Kidney epithelial cell (primary cell): ENCODE results near the gene MAN1C1. TPM values are rescaled to one million over a fixed set of nuclear protein-coding genes. Genes with fewer than 3 reads are reported as not detected.

Source experiments
- DNase-seq: peaks from one replicate; pipeline ENCODE4 v3.0.0-alpha.2; 2010; ENCODE audit warnings: low read depth
- H3K27me3 ChIP-seq: 2 replicates; pipeline ENCODE4 v1.6.0; 2011; ENCODE audit warnings: low read length; ENCODE audit not compliant: control insufficient read depth, insufficient read depth
- H3K36me3 ChIP-seq: 2 replicates; pipeline ENCODE4 v1.5.1; 2011; ENCODE audit warnings: low read length; ENCODE audit not compliant: control insufficient read depth, insufficient read depth
- H3K4me3 ChIP-seq: 2 replicates; pipeline ENCODE4 v1.5.1; 2011; ENCODE audit warnings: low read depth, mild to moderate bottlenecking, control low read depth, low read length
- total RNA-seq: library from RNA; depleted of rRNA; stranded (reverse); fragments of >200 nt; gene quantifications from 2 replicates; pipeline ENCODE4 v1.2.3, GENCODE V29; 2015
- TF ChIP-seq, protein P1 (sequence below): IDR thresholded peaks from 2 replicates; pipeline ENCODE4 v1.5.1; 2011; ENCODE audit warnings: mild to moderate bottlenecking, moderate library complexity, low read length, control low read depth, inconsistent platforms; ENCODE audit not compliant: insufficient read depth, poor library complexity, severe bottlenecking

Gene MAN1C1
- total RNA-seq, 1 donor from 2014 or later: 1.4 TPM

DNA sequence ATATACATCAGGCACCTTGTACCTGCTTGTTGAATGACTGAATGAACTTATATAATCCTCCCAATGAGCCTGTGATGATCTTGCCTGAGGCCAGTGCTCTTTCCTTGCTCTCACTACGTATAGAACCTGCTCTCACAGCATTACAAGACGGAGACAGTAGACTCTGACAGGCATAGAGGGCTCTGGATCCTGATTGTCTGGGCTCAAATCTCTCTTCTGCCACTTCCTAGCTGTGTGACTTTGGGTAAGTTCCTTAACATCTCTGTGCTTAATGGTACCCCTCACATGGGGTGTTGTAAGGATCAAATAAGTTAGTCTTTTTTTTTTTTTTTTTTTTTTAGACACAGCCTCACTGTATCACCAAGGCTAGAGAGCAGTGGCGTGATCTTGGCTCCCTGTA is 4.2 kb upstream of the MAN1C1 start:
- Histone ChIP-seq H3K27me3 (peaks cover 43% of the 10 kb centered on the region), H3K36me3 (no peaks in the 10 kb centered on the region), H3K4me3 (no peak overlapping the region)
- no peak for DNase-seq
- TF ChIP-seq, protein P1, sequence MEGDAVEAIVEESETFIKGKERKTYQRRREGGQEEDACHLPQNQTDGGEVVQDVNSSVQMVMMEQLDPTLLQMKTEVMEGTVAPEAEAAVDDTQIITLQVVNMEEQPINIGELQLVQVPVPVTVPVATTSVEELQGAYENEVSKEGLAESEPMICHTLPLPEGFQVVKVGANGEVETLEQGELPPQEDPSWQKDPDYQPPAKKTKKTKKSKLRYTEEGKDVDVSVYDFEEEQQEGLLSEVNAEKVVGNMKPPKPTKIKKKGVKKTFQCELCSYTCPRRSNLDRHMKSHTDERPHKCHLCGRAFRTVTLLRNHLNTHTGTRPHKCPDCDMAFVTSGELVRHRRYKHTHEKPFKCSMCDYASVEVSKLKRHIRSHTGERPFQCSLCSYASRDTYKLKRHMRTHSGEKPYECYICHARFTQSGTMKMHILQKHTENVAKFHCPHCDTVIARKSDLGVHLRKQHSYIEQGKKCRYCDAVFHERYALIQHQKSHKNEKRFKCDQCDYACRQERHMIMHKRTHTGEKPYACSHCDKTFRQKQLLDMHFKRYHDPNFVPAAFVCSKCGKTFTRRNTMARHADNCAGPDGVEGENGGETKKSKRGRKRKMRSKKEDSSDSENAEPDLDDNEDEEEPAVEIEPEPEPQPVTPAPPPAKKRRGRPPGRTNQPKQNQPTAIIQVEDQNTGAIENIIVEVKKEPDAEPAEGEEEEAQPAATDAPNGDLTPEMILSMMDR: no peak

GRCh38 chr1:25613091-25613490 is 3.5 kb upstream of the MAN1C1 start:
- Histone ChIP-seq H3K36me3 (no peaks in the 10 kb centered on the region), H3K27me3 (peaks cover 50% of the 10 kb centered on the region), H3K4me3 (no peak overlapping the region)
- TF ChIP-seq, protein P1: no peak
- DNase-seq: no peak

DNA sequence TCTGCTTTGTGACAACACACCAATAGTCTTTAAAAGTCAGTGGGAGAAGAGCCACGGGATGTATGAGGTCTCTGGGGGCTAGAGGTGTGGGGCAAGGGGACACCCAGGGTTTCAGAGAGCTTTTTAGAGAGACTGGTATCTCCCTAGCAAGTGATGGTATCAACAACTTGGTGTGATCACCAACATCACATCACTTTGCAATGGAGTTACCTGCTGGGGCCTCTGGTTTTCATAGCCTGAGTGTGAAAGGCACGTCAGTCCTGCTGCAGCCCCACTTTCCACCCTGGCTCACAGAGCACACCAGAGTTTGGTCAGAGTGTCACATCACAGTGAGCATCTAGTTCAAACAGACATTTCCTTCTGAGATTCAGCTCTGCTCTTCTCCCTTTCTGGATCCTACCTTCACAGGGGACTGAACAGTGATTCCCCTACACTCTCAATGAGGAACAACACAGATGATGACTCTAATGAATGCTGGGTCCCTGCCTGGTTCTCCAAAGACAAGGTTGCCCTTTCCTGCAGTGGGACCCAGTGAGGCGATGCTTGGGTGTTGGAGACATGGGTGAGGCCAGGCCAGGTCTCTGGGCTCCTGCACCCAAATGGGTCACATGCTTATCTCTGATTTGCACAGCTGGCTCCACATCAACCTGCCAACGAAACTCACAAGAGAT is 2.0 kb upstream of the MAN1C1 start:
- no peak for DNase-seq
- Histone ChIP-seq H3K4me3 (no peak overlapping the region), H3K27me3 (peaks cover 59% of the 10 kb centered on the region), H3K36me3 (no peaks in the 10 kb centered on the region)
- TF ChIP-seq, protein P1: no peak

GRCh38 chr1:25615172-25615541 is 1.4 kb upstream of the MAN1C1 start:
- TF ChIP-seq, protein P1: no peak
- Histone ChIP-seq H3K4me3 (no peak overlapping the region), H3K36me3 (no peaks in the 10 kb centered on the region), H3K27me3 (peaks cover 61% of the 10 kb centered on the region)
- DNase-seq: no peak

DNA sequence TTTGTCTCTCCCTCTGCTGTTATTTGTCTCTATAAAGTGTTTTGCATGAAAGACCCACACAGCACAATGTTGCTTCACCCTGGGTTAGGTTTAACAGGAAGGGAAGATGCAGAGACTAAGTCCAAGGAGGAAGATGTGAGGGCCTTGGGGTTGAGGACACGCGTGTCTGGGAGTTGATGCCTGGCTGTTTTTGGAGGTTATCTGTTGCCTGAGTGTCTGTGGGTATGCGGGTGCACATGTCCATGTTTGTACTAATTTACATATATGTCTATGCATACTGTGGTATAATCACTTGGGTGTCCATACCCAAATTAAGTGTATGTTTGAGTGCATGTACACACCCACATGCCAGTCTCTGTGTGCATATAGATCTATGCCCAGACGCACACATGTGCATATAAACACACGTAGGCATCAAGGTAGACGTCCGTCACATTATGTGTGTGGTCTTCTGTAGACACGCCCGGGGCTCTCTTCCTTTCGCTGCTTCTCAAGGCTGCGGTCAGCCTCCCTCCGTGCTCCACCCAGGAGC is 962 bp upstream of the MAN1C1 start:
- TF ChIP-seq, protein P1: no peak
- DNase-seq: no peak
- H3K27me3 ChIP-seq: peaks cover 59% of the 10 kb centered on the region
- H3K4me3 ChIP-seq: peak overlapping the region; percentile 49
- no peaks in the 10 kb centered on the region for H3K36me3 ChIP-seq
